ENCODE measurements around the gene LYZL4.

The LYZL4 gene

GRCh38 chr3:42381551-42382082, 28.8 kb downstream of the LYZL4 start:
- Histone ChIP-seq H3K27me3 (ENCODE audit: insufficient read depth, poor library complexity, severe bottlenecking) (no peaks in the 10 kb centered on the region), H3K4me3 (replicated peaks; ENCODE audit: insufficient read depth, low read length) (no peak overlapping the region), H3K27ac (replicated peaks) (no peak overlapping the region)
- no peak for DNase-seq (ENCODE audit: low read depth in 1 of 2, low spot score in 1 of 2)
- TF ChIP-seq GABPA (IDR thresholded peaks at IDR 0.05; ENCODE audit: low read depth): no peak
- no peak for TF ChIP-seq POLR2AphosphoS5 (IDR thresholded peaks at IDR 0.05; ENCODE audit: low read depth)
- TF ChIP-seq CTCF (IDR thresholded peaks at IDR 0.05; ENCODE audit: insufficient read depth, low read length): no peak
- no peak for TF ChIP-seq REST (IDR thresholded peaks at IDR 0.05; ENCODE audit: insufficient replicate concordance, low read depth)
- no peak for TF ChIP-seq SPI1 (IDR thresholded peaks at IDR 0.05; ENCODE audit: borderline replicate concordance, low read depth)

GRCh38 chr3:42377681-42378080, 32.7 kb downstream of the LYZL4 start:
- no peaks in the 10 kb centered on the region for H3K27me3 ChIP-seq (ENCODE audit: insufficient read depth, poor library complexity, severe bottlenecking)
- no peak for DNase-seq (ENCODE audit: low read depth in 1 of 2, low spot score in 1 of 2)
- TF ChIP-seq POLR2AphosphoS5 (IDR thresholded peaks at IDR 0.05; ENCODE audit: low read depth) (no peak), SPI1 (IDR thresholded peaks at IDR 0.05; ENCODE audit: borderline replicate concordance, low read depth) (no peak), CTCF (IDR thresholded peaks at IDR 0.05; ENCODE audit: insufficient read depth, low read length) (no peak), REST (IDR thresholded peaks at IDR 0.05; ENCODE audit: insufficient replicate concordance, low read depth) (no peak), GABPA (IDR thresholded peaks at IDR 0.05; ENCODE audit: low read depth) (no peak)
- H3K4me3 ChIP-seq (replicated peaks; ENCODE audit: insufficient read depth, low read length): no peak overlapping the region
- no peak overlapping the region for H3K27ac ChIP-seq (replicated peaks)

GRCh38 chr3:42376344-42376798, 34.0 kb downstream of the LYZL4 start:
- no peaks in the 10 kb centered on the region for H3K27me3 ChIP-seq (ENCODE audit: insufficient read depth, poor library complexity, severe bottlenecking)
- peak; percentile 50 to 59 for DNase-seq (ENCODE audit: low read depth in 1 of 2, low spot score in 1 of 2)
- TF ChIP-seq SPI1 (IDR thresholded peaks at IDR 0.05; ENCODE audit: borderline replicate concordance, low read depth): peak; percentile 32; the same call in 1 of the 2 replicates
- peak; percentile 61; the same call in 1 of the 2 replicates for TF ChIP-seq POLR2AphosphoS5 (IDR thresholded peaks at IDR 0.05; ENCODE audit: low read depth)
- TF ChIP-seq REST (IDR thresholded peaks at IDR 0.05; ENCODE audit: insufficient replicate concordance, low read depth): no peak
- H3K4me3 ChIP-seq (replicated peaks; ENCODE audit: insufficient read depth, low read length): no peak overlapping the region
- peak overlapping the region; percentile 86 for H3K27ac ChIP-seq (replicated peaks)
